GM19455 (cell line): ENCODE measurements around the gene MAGEA3.
"Not testable (repeated sequence)": the region's sequence is repeated elsewhere in the genome, so short reads cannot be mapped to it uniquely, and the experiment has no call there.

ENCODE experiments used
- ATAC-seq: cut with Tn5 transposase; IDR thresholded peaks from one replicate; pipeline ENCODE4 v1.9.1; 2021; ENCODE audit not compliant: unreplicated experiment

Gene MAGEA3

DNA sequence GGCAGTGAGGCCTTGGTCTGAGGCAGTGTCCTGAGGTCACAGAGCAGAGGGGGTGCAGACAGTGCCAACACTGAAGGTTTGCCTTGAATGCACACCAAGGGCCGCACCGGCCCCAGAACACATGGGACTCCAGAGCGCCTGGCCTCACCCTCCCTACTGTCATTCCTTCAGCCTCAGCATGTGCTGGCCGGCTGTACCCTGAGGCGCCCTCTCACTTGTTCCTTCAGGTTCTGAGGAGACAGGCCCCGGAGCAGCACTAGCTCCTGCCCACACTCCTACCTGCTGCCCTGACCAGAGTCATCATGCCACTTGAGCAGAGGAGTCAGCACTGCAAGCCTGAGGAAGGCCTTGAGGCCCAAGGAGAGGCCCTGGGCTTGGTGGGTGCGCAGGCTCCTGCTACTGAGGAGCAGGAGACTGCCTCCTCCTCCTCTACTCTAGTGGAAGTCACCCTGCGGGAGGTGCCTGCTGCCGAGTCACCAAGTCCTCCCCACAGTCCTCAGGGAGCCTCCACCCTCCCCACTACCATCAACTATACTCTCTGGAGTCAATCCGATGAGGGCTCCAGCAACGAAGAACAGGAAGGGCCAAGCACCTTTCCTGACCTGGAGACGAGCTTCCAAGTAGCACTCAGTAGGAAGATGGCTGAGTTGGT is 37.4 kb downstream of the MAGEA3 start:
- no peak for ATAC-seq

- not testable (repeated sequence) for ATAC-seq
These were observed 37.9 kb downstream of the MAGEA3 start for GRCh38 chrX:152736528-152736927.

GRCh38 chrX:152738560-152738959 is 40.0 kb downstream of the MAGEA3 start:
- no peak for ATAC-seq
